Trophoblast cell (in vitro differentiated cells and primary cell): ENCODE results near the gene KISS1.

Source experiments
- DNase-seq, 2 donors: peaks; one replicate each; pipeline ENCODE4 v3.0.0-alpha.2; 2016
- H2AFZ ChIP-seq: 2 replicates; pipeline ENCODE4 v1.6.1; 2013; ENCODE audit warnings: low read length, moderate library complexity, mild to moderate bottlenecking; ENCODE audit not compliant: insufficient read depth, poor library complexity
- H2AK5ac ChIP-seq: 2 replicates; pipeline ENCODE4 v1.6.1; 2013; ENCODE audit warnings: mild to moderate bottlenecking, low read length
- H2BK120ac ChIP-seq: 2 replicates; pipeline ENCODE4 v1.6.1; 2013; ENCODE audit warnings: low read length, mild to moderate bottlenecking, moderate library complexity; ENCODE audit not compliant: insufficient read depth, poor library complexity
- H2BK12ac ChIP-seq: 2 replicates; pipeline ENCODE4 v1.6.1; 2013; ENCODE audit warnings: mild to moderate bottlenecking, low read length, moderate library complexity
- H2BK5ac ChIP-seq: 2 replicates; pipeline ENCODE4 v1.6.1; 2013; ENCODE audit warnings: low read length, low read depth, moderate library complexity, mild to moderate bottlenecking; ENCODE audit not compliant: poor library complexity
- H3K14ac ChIP-seq: 2 replicates; pipeline ENCODE4 v1.6.1; 2013; ENCODE audit warnings: mild to moderate bottlenecking, low read length
- H3K18ac ChIP-seq: 2 replicates; pipeline ENCODE4 v1.6.1; 2013; ENCODE audit warnings: mild to moderate bottlenecking, low read length
- H3K23ac ChIP-seq: 2 replicates; pipeline ENCODE4 v1.6.1; 2013; ENCODE audit warnings: low read length
- H3K27ac ChIP-seq: 2 replicates; pipeline ENCODE4 v1.5.1; 2013; ENCODE audit warnings: low read depth, mild to moderate bottlenecking, inconsistent platforms, low read length, moderate library complexity
- H3K27me3 ChIP-seq: 2 replicates; pipeline ENCODE4 v1.6.1; 2013; ENCODE audit warnings: inconsistent platforms, mild to moderate bottlenecking, low read length, moderate library complexity; ENCODE audit not compliant: insufficient read depth
- H3K36me3 ChIP-seq, 2 experiments: 1 replicate in 1 of 2; 2 replicates in 1 of 2; pipeline ENCODE4 v1.6.1; 2013; ENCODE audit warnings: low read length in 2 of 2, mild to moderate bottlenecking in 2 of 2, moderate library complexity in 1 of 2; ENCODE audit not compliant: insufficient read depth in 2 of 2, control insufficient read depth in 1 of 2
- H3K4ac ChIP-seq: 2 replicates; pipeline ENCODE4 v1.6.1; 2013; ENCODE audit warnings: low read depth, mild to moderate bottlenecking, low read length, moderate library complexity
- H3K4me1 ChIP-seq, 2 experiments: 1 replicate in 1 of 2; 2 replicates in 1 of 2; pipeline ENCODE4 v1.6.1; 2013; ENCODE audit warnings: low read length in 2 of 2, mild to moderate bottlenecking in 2 of 2, moderate library complexity in 1 of 2; ENCODE audit not compliant: insufficient read depth in 2 of 2, control insufficient read depth in 1 of 2
- H3K4me2 ChIP-seq: 2 replicates; pipeline ENCODE4 v1.6.1; 2013; ENCODE audit warnings: inconsistent platforms, mild to moderate bottlenecking, low read length, moderate library complexity
- H3K4me3 ChIP-seq: 2 replicates; pipeline ENCODE4 v1.5.1; 2013; ENCODE audit warnings: mild to moderate bottlenecking, low read depth, low read length, inconsistent platforms
- H3K79me1 ChIP-seq: one replicate; pipeline ENCODE4 v1.6.1; 2013; ENCODE audit warnings: low read length
- H3K79me2 ChIP-seq: 2 replicates; pipeline ENCODE4 v1.6.1; 2013; ENCODE audit warnings: low read length, mild to moderate bottlenecking; ENCODE audit not compliant: control insufficient read depth, insufficient read depth, poor library complexity
- H3K9ac ChIP-seq: 2 replicates; pipeline ENCODE4 v1.6.1; 2013; ENCODE audit warnings: mild to moderate bottlenecking, low read length
- H3K9me3 ChIP-seq: 2 replicates; pipeline ENCODE4 v1.6.1; 2013; ENCODE audit warnings: low read depth, mild to moderate bottlenecking, control low read depth, inconsistent platforms, low read length; ENCODE audit not compliant: insufficient read depth
- H4K12ac ChIP-seq: 2 replicates; pipeline ENCODE4 v1.6.1; 2013; ENCODE audit warnings: low read depth, mild to moderate bottlenecking, low read length, moderate library complexity
- H4K8ac ChIP-seq: 2 replicates; pipeline ENCODE4 v1.6.1; 2013; ENCODE audit warnings: low read depth, mild to moderate bottlenecking, low read length, moderate library complexity
- H4K91ac ChIP-seq: one replicate; pipeline ENCODE4 v1.6.1; 2013; ENCODE audit warnings: low read depth, mild to moderate bottlenecking, low read length, moderate library complexity
- WGBS: extraction: QIAGEN DNeasy Blood & Tissue Kit; methylation state at CpG from one replicate; pipeline ENCODE4 v1.1.7; 2013; ENCODE audit warnings: missing lambda C conversion rate; ENCODE audit not compliant: insufficient read length, insufficient coverage; ENCODE audit errors: extremely low coverage; 5-methylcytosine and 5-hydroxymethylcytosine counted together

KISS1 gene

DNA sequence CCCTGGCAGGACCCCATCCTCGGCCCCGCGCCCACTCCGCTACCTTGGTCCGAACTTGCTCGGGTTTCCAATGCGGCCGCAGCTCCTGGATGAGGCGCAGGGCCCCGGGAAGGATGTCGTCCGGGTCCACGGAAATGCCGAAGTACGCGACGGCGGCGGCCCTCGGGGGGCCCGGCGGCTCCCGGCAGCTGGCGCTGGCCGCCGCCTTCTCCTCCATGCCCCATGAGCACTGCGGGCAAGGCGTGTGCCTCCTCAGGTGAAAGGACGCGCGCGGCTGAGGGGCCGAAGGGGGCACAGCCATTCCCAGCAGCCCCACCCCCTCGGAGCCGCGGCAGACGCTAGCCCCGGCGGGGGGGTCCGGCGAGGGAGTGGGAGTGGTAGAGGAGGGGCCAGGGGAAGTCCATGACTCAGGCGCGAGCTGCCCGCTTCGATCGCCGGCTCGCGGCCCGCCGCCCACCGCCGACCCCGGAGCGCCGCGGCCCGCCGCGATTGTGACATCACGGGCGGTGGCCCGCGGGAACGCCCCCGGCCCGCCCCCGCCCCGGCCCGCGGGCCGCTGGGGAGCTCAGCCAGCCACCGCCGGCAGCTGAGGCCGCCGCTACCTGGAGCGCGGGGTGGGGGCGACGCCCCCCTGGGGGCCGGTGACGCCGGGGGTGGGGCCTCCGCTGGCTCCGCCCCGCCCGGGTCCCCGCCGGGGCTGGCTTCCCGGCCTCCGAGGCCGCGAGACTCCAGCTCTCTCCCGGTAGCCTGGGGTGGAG lies 44.6 kb downstream of the KISS1 start, which contains the start of gene ETNK2:
ETNK2 (minus strand) TSS at position 493 of the 758 bp plus-strand sequence; CDS start at position 301, 192 bp downstream.
- H2AK5ac ChIP-seq, result no peak within 1 kb of the TSS
- H3K79me1 ChIP-seq, result peaks cover 8% of the 10 kb centered on the region
- H3K27ac ChIP-seq, result no peak within 1 kb of the TSS
- peak within 1 kb of the TSS; percentile 93 for H3K4me2 ChIP-seq
- peaks cover 5% of the 10 kb centered on the region for H3K9me3 ChIP-seq
- H2BK12ac ChIP-seq, result no peak within 1 kb of the TSS
- H3K4me1 ChIP-seq, result peaks cover 4 to 8% of the 10 kb centered on the region in 2 experiments
- DNase-seq, result peak; percentile 40 to 54
- peaks cover 3% of the 10 kb centered on the region for H3K79me2 ChIP-seq
- peak within 1 kb of the TSS; percentile 54 for H3K18ac ChIP-seq
- H4K12ac ChIP-seq, result peak within 1 kb of the TSS; percentile 39
- no peaks in the 10 kb centered on the region for H3K27me3 ChIP-seq
- no peak within 1 kb of the TSS for H2BK120ac ChIP-seq
- no peak within 1 kb of the TSS for H2BK5ac ChIP-seq
- no peak within 1 kb of the TSS for H3K23ac ChIP-seq
- H2AFZ ChIP-seq, result peak within 1 kb of the TSS; percentile 91
- H3K36me3 ChIP-seq, result no peaks in the 10 kb centered on the region
- H4K8ac ChIP-seq, result peak within 1 kb of the TSS; percentile 80
- no peak within 1 kb of the TSS for H3K4ac ChIP-seq
- peak within 1 kb of the TSS; percentile 80 for H3K4me3 ChIP-seq
- H4K91ac ChIP-seq, result peak within 1 kb of the TSS; percentile 67
- WGBS, result no CpG with 5 or more reads among the region's 94 CpGs
- peak within 1 kb of the TSS; percentile 41 for H3K14ac ChIP-seq
- H3K9ac ChIP-seq, result peak within 1 kb of the TSS; percentile 67

DNA sequence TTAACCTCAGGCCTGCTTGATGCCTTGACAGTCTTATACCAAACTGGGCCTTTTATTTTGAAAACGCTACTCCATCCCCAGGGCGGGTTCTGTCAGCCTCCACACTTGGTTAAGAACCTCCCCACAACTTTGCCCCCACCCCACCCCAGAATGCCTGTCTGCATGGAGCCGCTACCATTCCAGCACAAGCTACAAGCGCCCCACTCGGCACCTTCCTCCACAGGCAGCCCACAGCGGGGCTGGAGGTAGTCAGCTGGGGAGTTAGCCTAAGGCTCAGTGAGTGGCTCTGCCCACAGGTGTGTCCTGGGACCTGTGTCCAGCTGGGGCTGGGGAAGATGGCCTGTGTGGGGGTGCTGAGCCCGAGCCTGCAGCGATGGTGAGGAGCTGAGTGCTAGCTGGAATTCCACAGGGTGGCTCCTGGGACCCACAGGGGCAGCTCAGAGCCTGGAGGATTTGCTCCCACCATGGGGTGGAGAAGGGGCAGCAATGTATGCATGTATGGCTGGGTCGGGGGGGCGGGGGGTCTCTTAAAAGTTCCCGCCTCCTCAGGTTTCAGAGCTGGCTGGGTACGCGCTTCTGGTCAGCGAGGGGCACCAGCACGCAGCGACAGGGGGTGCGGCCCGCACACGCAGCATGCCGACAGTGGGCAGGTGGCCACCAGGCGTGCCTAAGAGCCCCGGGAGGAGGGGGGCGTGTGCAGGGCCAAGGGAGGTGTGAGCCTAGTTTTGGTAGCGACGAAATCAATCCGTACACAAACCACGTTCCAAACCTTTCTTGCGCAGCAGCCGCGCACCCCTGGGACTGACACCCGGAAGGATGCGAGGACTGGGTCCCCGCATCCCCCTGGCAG lies 45.4 kb downstream of the KISS1 start:
- H2BK5ac ChIP-seq, result no peak overlapping the region
- H2AK5ac ChIP-seq, result no peak overlapping the region
- no peak overlapping the region for H2BK12ac ChIP-seq
- no peak overlapping the region for H3K4ac ChIP-seq
- H3K4me1 ChIP-seq, result peaks cover 4 to 8% of the 10 kb centered on the region in 2 experiments
- DNase-seq, result peak in 1 of 2 donors; percentile 28
- peak overlapping the region; percentile 67 for H4K91ac ChIP-seq
- H4K8ac ChIP-seq, result peak overlapping the region; percentile 20
- H3K79me2 ChIP-seq, result peaks cover 3% of the 10 kb centered on the region
- no peak overlapping the region for H2BK120ac ChIP-seq
- peak overlapping the region; percentile 12 for H3K9ac ChIP-seq
- H3K14ac ChIP-seq, result no peak overlapping the region
- peaks cover 5% of the 10 kb centered on the region for H3K9me3 ChIP-seq
- no CpG with 5 or more reads among the region's 33 CpGs for WGBS
- no peaks in the 10 kb centered on the region for H3K36me3 ChIP-seq
- H2AFZ ChIP-seq, result peak overlapping the region; percentile 91
- no peak overlapping the region for H4K12ac ChIP-seq
- no peaks in the 10 kb centered on the region for H3K27me3 ChIP-seq
- H3K18ac ChIP-seq, result no peak overlapping the region
- no peak overlapping the region for H3K23ac ChIP-seq
- H3K4me2 ChIP-seq, result peak overlapping the region; percentile 93
- H3K4me3 ChIP-seq, result peak overlapping the region; percentile 80
- H3K79me1 ChIP-seq, result peaks cover 8% of the 10 kb centered on the region
- no peak overlapping the region for H3K27ac ChIP-seq

GRCh38 chr1:204149635-204150565 lies 46.4 kb downstream of the KISS1 start:
- Histone ChIP-seq H2BK5ac (no peak overlapping the region), H3K9ac (no peak overlapping the region), H3K79me2 (peaks cover 3% of the 10 kb centered on the region), H3K27ac (no peak overlapping the region), H4K91ac (no peak overlapping the region), H2AFZ (no peak overlapping the region), H4K12ac (no peak overlapping the region), H3K4me2 (no peak overlapping the region), H3K79me1 (peaks cover 8% of the 10 kb centered on the region), H3K9me3 (peaks cover 5% of the 10 kb centered on the region), H2BK12ac (no peak overlapping the region), H2BK120ac (no peak overlapping the region), H3K27me3 (no peaks in the 10 kb centered on the region), H3K4me1 (peaks cover 4 to 8% of the 10 kb centered on the region in 2 experiments), H3K23ac (no peak overlapping the region), H3K18ac (no peak overlapping the region), H3K4ac (no peak overlapping the region), H3K36me3 (no peaks in the 10 kb centered on the region), H2AK5ac (no peak overlapping the region), H3K4me3 (no peak overlapping the region), H3K14ac (no peak overlapping the region), H4K8ac (no peak overlapping the region)
- no CpG with 5 or more reads among the region's 16 CpGs for WGBS
- DNase-seq, result no peak

- Histone ChIP-seq H3K4me3 (no peak overlapping the region), H3K27ac (no peak overlapping the region)
- no CpG with 5 or more reads among the region's 2 CpGs for WGBS
These were observed 47.2 kb downstream of the KISS1 start for GRCh38 chr1:204149107-204149506.

More at GRCh38 chr1:204149107-204149506, 47.2 kb downstream of the KISS1 start:
- H3K9ac ChIP-seq, result no peak overlapping the region
- H4K91ac ChIP-seq, result no peak overlapping the region
- no peak overlapping the region for H3K14ac ChIP-seq
- no peak overlapping the region for H4K8ac ChIP-seq
- no peaks in the 10 kb centered on the region for H3K36me3 ChIP-seq
- H3K9me3 ChIP-seq, result peaks cover 5% of the 10 kb centered on the region
- DNase-seq, result no peak
- H3K79me2 ChIP-seq, result peaks cover 3% of the 10 kb centered on the region
- no peak overlapping the region for H2BK12ac ChIP-seq
- H3K23ac ChIP-seq, result no peak overlapping the region
- no peak overlapping the region for H2BK120ac ChIP-seq
- no peak overlapping the region for H2BK5ac ChIP-seq
- H3K4ac ChIP-seq, result no peak overlapping the region
- H2AFZ ChIP-seq, result no peak overlapping the region
- peaks cover 4 to 8% of the 10 kb centered on the region in 2 experiments for H3K4me1 ChIP-seq
- no peaks in the 10 kb centered on the region for H3K27me3 ChIP-seq
- no peak overlapping the region for H3K18ac ChIP-seq
- no peak overlapping the region for H2AK5ac ChIP-seq
- H3K79me1 ChIP-seq, result peaks cover 8% of the 10 kb centered on the region
- H3K4me2 ChIP-seq, result no peak overlapping the region
- H4K12ac ChIP-seq, result no peak overlapping the region
